HEK293 (cell line): ENCODE data around the gene CALML4.

Experiments used
- CTCF ChIA-PET: fragments of 350-600 bp; formaldehyde crosslinking; extraction: SDS; loops from one replicate; lab custom pipeline; 2021; ENCODE audit warnings: antibody characterized with exemption; lab: Yijun Ruan, JAX
- POLR2A ChIA-PET: fragments of 300-600 bp; formaldehyde crosslinking; extraction: SDS; loops from one replicate; lab custom pipeline; 2020; ENCODE audit warnings: antibody characterized with exemption, inconsistent platforms; lab: Yijun Ruan, JAX
- H3K27ac ChIP-seq: fragments of 200-500 bp; sonication (Bioruptor generic); 2 replicates; pipeline ENCODE4 v1.5.1; 2014; ENCODE audit warnings: low read depth, low read length, control low read depth, inconsistent platforms; ENCODE audit errors: extremely low read depth
- H3K36me3 ChIP-seq, 2 experiments: fragments of 200-500 bp in 1 of 2; sonication (Bioruptor generic) in 1 of 2; 1 replicate in 1 of 2; 2 replicates in 1 of 2; pipeline ENCODE4 v1.5.1; 2014 to 2017; ENCODE audit warnings: inconsistent platforms in 2 of 2, low read length in 2 of 2; ENCODE audit not compliant: control insufficient read depth in 2 of 2, insufficient read depth in 1 of 2
- H3K4me1 ChIP-seq: fragments of 200-500 bp; sonication (Bioruptor generic); 2 replicates; pipeline ENCODE4 v1.5.1; 2014; ENCODE audit warnings: mild to moderate bottlenecking, low read length, inconsistent platforms; ENCODE audit not compliant: control insufficient read depth, insufficient read depth
- H3K4me3 ChIP-seq: 2 replicates; pipeline ENCODE4 v1.5.1; 2011; ENCODE audit warnings: low read depth, mild to moderate bottlenecking, control low read depth, low read length, moderate library complexity
- H3K9me3 ChIP-seq: fragments of 200-500 bp; sonication (Bioruptor generic); 2 replicates; pipeline ENCODE4 v1.5.1; 2014; ENCODE audit warnings: low read depth, low read length, inconsistent platforms; ENCODE audit not compliant: control insufficient read depth, insufficient read depth
- GFI1B ChIP-seq: fragments of 450-650 bp; formaldehyde crosslinking; IDR thresholded peaks from 2 replicates; pipeline ENCODE4 v1.5.1; 2016; ENCODE audit warnings: missing biosample characterization, missing genetic modification characterization
- GLIS1 ChIP-seq: fragments of 450-650 bp; formaldehyde crosslinking; IDR thresholded peaks from 2 replicates; pipeline ENCODE4 v1.5.1; 2016; ENCODE audit warnings: missing biosample characterization, missing genetic modification characterization
- INSM2 ChIP-seq: fragments of 450-650 bp; formaldehyde crosslinking; IDR thresholded peaks from 2 replicates; pipeline ENCODE4 v1.5.1; 2016; ENCODE audit warnings: missing biosample characterization, missing genetic modification characterization
- PRDM10 ChIP-seq: fragments of 450-650 bp; formaldehyde crosslinking; IDR thresholded peaks from 2 replicates; pipeline ENCODE4 v1.5.1; 2016; ENCODE audit warnings: missing biosample characterization, missing genetic modification characterization
- SETDB1 ChIP-seq: IDR thresholded peaks from one replicate; pipeline ENCODE4 v1.6.1; 2017; ENCODE audit warnings: mild to moderate bottlenecking, low read length, moderate library complexity, mixed read lengths; ENCODE audit not compliant: insufficient read length
- TCF7L2 ChIP-seq: IDR thresholded peaks from 2 replicates; pipeline ENCODE4 v1.6.1; 2011; ENCODE audit warnings: low read depth, mild to moderate bottlenecking, inconsistent platforms, low read length, moderate library complexity, borderline replicate concordance
- TRIM28 ChIP-seq: IDR thresholded peaks from 2 replicates; pipeline ENCODE4 v1.6.1; 2011; ENCODE audit warnings: low read length, control low read depth, borderline replicate concordance
- ZBTB21 ChIP-seq: fragments of 450-650 bp; formaldehyde crosslinking; IDR thresholded peaks from 2 replicates; pipeline ENCODE4 v1.5.1; 2017; ENCODE audit warnings: missing biosample characterization, missing genetic modification characterization
- ZBTB48 ChIP-seq: fragments of 450-650 bp; formaldehyde crosslinking; IDR thresholded peaks from 2 replicates; pipeline ENCODE4 v1.5.1; 2016; ENCODE audit warnings: missing biosample characterization, missing genetic modification characterization
- ZIC2 ChIP-seq: fragments of 450-650 bp; formaldehyde crosslinking; IDR thresholded peaks from 2 replicates; pipeline ENCODE4 v1.5.1; 2016; ENCODE audit warnings: missing biosample characterization, missing genetic modification characterization
- ZNF19 ChIP-seq: fragments of 450-650 bp; formaldehyde crosslinking; IDR thresholded peaks from 2 replicates; pipeline ENCODE4; 2016; ENCODE audit warnings: missing biosample characterization, missing genetic modification characterization, low read depth
- ZNF302 ChIP-seq: fragments of 450-650 bp; formaldehyde crosslinking; IDR thresholded peaks from 2 replicates; pipeline ENCODE4 v1.5.1; 2016; ENCODE audit warnings: missing biosample characterization, missing genetic modification characterization, low read depth
- ZNF311 ChIP-seq: fragments of 450-650 bp; formaldehyde crosslinking; IDR thresholded peaks from 2 replicates; pipeline ENCODE4 v1.5.1; 2017; ENCODE audit warnings: missing biosample characterization, missing genetic modification characterization, borderline replicate concordance
- ZNF366 ChIP-seq: fragments of 450-650 bp; formaldehyde crosslinking; conservative IDR thresholded peaks from 2 replicates; pipeline ENCODE4 v1.5.1; 2016; ENCODE audit warnings: missing biosample characterization, missing genetic modification characterization
- ZNF521 ChIP-seq: fragments of 450-650 bp; formaldehyde crosslinking; IDR thresholded peaks from 2 replicates; pipeline ENCODE4 v1.5.1; 2017; ENCODE audit warnings: missing biosample characterization, mild to moderate bottlenecking, missing genetic modification characterization
- ZNF529 ChIP-seq: fragments of 450-650 bp; formaldehyde crosslinking; IDR thresholded peaks from 2 replicates; pipeline ENCODE4 v1.5.1; 2017; ENCODE audit warnings: missing genetic modification characterization, missing biosample characterization; ENCODE audit not compliant: insufficient replicate concordance
- ZNF561 ChIP-seq: fragments of 450-650 bp; IDR thresholded peaks from 2 replicates; pipeline ENCODE4 v1.5.1; 2018; ENCODE audit warnings: missing biosample characterization, missing genetic modification characterization, borderline replicate concordance
- ZNF785 ChIP-seq: fragments of 450-650 bp; formaldehyde crosslinking; IDR thresholded peaks from 2 replicates; pipeline ENCODE4 v1.5.1; 2016; ENCODE audit warnings: missing biosample characterization, missing genetic modification characterization
- TF ChIP-seq, protein P1 (sequence below): sonication (generic); formaldehyde crosslinking; IDR thresholded peaks from 2 replicates; pipeline ENCODE4 v1.8.1; 2022; ENCODE audit warnings: mild to moderate bottlenecking, moderate library complexity, missing genetic modification reagents
- TF ChIP-seq, protein P2 (sequence below): fragments of 450-650 bp; formaldehyde crosslinking; IDR thresholded peaks from 2 replicates; pipeline ENCODE4 v1.5.1; 2017; ENCODE audit warnings: missing biosample characterization, missing genetic modification characterization
- TF ChIP-seq, protein P3 (sequence below): fragments of 450-650 bp; formaldehyde crosslinking; IDR thresholded peaks from 2 replicates; pipeline ENCODE4 v1.5.1; 2016; ENCODE audit warnings: missing biosample characterization, missing genetic modification characterization
- TF ChIP-seq, protein P4 (sequence below): fragments of 450-650 bp; formaldehyde crosslinking; IDR thresholded peaks from 2 replicates; pipeline ENCODE4 v1.5.1; 2016; ENCODE audit warnings: missing biosample characterization, missing genetic modification characterization, borderline replicate concordance
- TF ChIP-seq, protein P5 (sequence below): fragments of 450-650 bp; formaldehyde crosslinking; IDR thresholded peaks from 2 replicates; pipeline ENCODE4 v1.5.1; 2016; ENCODE audit warnings: missing biosample characterization, missing genetic modification characterization

The CALML4 gene

DNA sequence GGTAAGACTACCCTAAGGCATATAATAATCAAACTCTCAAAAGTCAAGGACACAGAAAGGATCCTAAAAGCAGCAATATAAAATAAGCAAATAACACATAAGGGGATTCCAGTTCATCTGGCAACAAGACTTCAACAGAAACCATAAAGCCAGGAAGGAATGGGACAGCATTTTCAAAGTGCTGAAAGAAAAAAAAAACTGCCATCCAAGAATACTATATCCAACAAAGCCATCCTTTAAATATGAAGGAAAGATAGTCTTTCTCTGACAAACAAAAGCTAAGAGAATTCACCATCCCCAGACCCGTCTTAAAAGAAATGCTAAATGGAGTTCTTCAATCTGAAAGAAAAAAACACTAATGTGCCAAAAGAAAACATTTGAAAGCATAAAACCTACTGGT lies 39.1 kb upstream of the CALML4 start:
- Histone ChIP-seq H3K27ac (no peak overlapping the region), H3K36me3 (no peaks in the 10 kb centered on the region), H3K4me3 (no peak overlapping the region), H3K4me1 (peaks cover 3% of the 10 kb centered on the region; the same call in 1 of the 2 replicates), H3K9me3 (no peaks in the 10 kb centered on the region; the same call in none of the 2 replicates)
- POLR2A ChIA-PET = no interaction called here
- CTCF ChIA-PET = interaction anchor here (1.0 to 1.2 kb wide), 2 partner anchors 9 to 51 kb away, joined by 3 to 7 read pairs; no protein-coding TSS in a partner anchor
- TF ChIP-seq, protein P1, sequence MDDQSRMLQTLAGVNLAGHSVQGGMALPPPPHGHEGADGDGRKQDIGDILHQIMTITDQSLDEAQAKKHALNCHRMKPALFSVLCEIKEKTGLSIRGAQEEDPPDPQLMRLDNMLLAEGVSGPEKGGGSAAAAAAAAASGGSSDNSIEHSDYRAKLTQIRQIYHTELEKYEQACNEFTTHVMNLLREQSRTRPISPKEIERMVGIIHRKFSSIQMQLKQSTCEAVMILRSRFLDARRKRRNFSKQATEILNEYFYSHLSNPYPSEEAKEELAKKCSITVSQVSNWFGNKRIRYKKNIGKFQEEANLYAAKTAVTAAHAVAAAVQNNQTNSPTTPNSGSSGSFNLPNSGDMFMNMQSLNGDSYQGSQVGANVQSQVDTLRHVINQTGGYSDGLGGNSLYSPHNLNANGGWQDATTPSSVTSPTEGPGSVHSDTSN (CRISPR knock-in tag) = no peak
- TF ChIP-seq ZNF529 (tag by site-specific recombination) (peak; percentile 25), ZNF561 (tag by site-specific recombination) (no peak), ZNF302 (no peak), SETDB1 (peak; percentile 96), ZBTB48 (tag by site-specific recombination) (no peak), TCF7L2 (no peak), PRDM10 (tag by site-specific recombination) (no peak), GFI1B (tag by site-specific recombination) (no peak), GLIS1 (tag by site-specific recombination) (no peak), ZNF311 (tag by site-specific recombination) (no peak), ZIC2 (no peak), ZNF521 (no peak), ZBTB21 (tag by site-specific recombination) (no peak), ZNF19 (tag by site-specific recombination) (no peak), INSM2 (no peak), TRIM28 (peak; percentile 62; the same call in 1 of the 2 replicates), ZNF366 (tag by site-specific recombination) (no peak), ZNF785 (no peak)
- TF ChIP-seq, protein P2, sequence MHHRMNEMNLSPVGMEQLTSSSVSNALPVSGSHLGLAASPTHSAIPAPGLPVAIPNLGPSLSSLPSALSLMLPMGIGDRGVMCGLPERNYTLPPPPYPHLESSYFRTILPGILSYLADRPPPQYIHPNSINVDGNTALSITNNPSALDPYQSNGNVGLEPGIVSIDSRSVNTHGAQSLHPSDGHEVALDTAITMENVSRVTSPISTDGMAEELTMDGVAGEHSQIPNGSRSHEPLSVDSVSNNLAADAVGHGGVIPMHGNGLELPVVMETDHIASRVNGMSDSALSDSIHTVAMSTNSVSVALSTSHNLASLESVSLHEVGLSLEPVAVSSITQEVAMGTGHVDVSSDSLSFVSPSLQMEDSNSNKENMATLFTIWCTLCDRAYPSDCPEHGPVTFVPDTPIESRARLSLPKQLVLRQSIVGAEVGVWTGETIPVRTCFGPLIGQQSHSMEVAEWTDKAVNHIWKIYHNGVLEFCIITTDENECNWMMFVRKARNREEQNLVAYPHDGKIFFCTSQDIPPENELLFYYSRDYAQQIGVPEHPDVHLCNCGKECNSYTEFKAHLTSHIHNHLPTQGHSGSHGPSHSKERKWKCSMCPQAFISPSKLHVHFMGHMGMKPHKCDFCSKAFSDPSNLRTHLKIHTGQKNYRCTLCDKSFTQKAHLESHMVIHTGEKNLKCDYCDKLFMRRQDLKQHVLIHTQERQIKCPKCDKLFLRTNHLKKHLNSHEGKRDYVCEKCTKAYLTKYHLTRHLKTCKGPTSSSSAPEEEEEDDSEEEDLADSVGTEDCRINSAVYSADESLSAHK (tag by site-specific recombination) = no peak
- TF ChIP-seq, protein P3, sequence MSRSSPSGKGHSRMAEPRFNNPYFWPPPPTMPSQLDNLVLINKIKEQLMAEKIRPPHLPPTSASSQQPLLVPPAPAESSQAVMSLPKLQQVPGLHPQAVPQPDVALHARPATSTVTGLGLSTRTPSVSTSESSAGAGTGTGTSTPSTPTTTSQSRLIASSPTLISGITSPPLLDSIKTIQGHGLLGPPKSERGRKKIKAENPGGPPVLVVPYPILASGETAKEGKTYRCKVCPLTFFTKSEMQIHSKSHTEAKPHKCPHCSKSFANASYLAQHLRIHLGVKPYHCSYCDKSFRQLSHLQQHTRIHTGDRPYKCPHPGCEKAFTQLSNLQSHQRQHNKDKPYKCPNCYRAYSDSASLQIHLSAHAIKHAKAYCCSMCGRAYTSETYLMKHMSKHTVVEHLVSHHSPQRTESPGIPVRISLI (tag by site-specific recombination) = 0 out of 2 replicates have a peak, but pooled peaks have one; percentile 50
- TF ChIP-seq, protein P4, sequence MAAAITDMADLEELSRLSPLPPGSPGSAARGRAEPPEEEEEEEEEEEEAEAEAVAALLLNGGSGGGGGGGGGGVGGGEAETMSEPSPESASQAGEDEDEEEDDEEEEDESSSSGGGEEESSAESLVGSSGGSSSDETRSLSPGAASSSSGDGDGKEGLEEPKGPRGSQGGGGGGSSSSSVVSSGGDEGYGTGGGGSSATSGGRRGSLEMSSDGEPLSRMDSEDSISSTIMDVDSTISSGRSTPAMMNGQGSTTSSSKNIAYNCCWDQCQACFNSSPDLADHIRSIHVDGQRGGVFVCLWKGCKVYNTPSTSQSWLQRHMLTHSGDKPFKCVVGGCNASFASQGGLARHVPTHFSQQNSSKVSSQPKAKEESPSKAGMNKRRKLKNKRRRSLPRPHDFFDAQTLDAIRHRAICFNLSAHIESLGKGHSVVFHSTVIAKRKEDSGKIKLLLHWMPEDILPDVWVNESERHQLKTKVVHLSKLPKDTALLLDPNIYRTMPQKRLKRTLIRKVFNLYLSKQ = no peak
- TF ChIP-seq, protein P5, sequence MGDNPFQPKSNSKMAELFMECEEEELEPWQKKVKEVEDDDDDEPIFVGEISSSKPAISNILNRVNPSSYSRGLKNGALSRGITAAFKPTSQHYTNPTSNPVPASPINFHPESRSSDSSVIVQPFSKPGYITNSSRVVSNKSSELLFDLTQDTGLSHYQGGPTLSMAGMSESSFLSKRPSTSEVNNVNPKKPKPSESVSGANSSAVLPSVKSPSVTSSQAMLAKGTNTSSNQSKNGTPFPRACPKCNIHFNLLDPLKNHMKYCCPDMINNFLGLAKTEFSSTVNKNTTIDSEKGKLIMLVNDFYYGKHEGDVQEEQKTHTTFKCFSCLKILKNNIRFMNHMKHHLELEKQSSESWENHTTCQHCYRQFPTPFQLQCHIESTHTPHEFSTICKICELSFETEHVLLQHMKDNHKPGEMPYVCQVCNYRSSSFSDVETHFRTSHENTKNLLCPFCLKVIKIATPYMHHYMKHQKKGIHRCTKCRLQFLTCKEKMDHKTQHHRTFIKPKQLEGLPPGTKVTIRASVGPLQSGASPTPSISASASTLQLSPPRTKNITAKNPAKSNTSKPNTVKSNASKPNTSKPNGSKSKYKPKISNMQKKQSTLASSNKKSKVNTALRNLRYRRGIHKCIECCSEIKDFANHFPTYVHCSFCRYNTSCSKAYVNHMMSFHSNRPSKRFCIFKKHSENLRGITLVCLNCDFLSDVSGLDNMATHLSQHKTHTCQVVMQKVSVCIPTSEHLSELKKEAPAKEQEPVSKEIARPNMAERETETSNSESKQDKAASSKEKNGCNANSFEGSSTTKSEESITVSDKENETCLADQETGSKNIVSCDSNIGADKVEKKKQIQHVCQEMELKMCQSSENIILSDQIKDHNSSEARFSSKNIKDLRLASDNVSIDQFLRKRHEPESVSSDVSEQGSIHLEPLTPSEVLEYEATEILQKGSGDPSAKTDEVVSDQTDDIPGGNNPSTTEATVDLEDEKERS = 0 out of 2 replicates have a peak, but pooled peaks have one; percentile 28
